ENCODE measurements around the gene PTBP2. TPM values are rescaled to one million over a fixed set of nuclear protein-coding genes. Genes with fewer than 3 reads are reported as not detected.

PTBP2 gene
- total RNA-seq, 2 experiments from 2014 or later: 36.9 to 46.0 TPM

DNA sequence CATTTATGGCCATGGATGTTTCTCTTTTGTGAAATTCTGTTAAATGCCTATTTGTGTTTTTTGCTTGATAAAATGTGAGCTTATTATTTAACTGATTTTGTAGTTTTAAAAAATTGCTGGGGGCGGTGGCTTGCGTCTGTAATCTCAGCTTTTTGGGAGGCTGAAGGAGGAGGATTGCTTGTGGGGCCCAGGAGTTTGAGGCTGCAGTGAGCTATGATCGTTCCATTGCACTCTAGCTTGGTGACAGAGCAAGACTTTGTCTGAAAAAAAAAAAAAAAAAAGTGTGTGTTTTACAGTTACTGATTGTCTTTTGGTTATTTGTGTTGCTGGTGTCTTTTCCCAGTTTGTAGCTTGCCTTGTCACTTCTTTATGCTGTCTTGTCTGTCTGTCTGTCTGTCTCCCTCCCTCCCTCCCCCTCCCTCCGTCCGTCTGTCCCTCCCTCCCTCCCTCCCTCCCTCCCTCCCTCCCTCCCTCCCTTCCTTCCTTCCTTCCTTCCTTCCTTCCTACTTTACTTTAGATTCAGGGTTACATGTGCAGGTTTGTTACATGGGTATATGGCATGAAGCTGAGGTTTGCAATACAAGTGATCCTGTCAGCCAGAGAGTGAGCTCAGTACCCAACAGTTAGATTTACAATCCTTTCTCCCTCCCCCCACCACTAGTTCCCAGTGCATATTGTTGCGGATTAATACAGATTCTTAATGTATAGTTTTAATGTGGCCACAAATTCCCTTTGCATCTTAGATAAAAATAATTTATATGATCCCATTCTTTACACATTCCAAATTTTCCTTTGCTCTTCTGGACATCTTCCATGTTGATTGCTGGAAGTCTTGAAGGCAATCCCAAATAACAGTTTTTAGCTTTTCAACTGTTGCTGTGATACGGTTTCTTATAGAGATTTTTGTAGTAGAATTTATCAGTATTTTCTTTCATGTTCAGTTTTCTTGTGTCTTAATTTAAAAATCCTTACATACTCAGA, 25.1 kb downstream of the PTBP2 start:
- ChIA-PET CTCF (ENCODE audit: unreplicated experiment) (no interaction called here), POLR2A (interaction anchor here (0.6 to 1.9 kb wide), 10 partner anchors 8 to 185 kb away, joined by 3 to 5 read pairs (median 4); no protein-coding TSS in a partner anchor)
- TF ChIP-seq EZH2phosphoT487 (IDR thresholded peaks at IDR 0.05; ENCODE audit: borderline replicate concordance, low read depth, low read length): no peak
- TF ChIP-seq, protein P1, sequence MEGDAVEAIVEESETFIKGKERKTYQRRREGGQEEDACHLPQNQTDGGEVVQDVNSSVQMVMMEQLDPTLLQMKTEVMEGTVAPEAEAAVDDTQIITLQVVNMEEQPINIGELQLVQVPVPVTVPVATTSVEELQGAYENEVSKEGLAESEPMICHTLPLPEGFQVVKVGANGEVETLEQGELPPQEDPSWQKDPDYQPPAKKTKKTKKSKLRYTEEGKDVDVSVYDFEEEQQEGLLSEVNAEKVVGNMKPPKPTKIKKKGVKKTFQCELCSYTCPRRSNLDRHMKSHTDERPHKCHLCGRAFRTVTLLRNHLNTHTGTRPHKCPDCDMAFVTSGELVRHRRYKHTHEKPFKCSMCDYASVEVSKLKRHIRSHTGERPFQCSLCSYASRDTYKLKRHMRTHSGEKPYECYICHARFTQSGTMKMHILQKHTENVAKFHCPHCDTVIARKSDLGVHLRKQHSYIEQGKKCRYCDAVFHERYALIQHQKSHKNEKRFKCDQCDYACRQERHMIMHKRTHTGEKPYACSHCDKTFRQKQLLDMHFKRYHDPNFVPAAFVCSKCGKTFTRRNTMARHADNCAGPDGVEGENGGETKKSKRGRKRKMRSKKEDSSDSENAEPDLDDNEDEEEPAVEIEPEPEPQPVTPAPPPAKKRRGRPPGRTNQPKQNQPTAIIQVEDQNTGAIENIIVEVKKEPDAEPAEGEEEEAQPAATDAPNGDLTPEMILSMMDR (conservative IDR thresholded peaks at IDR 0.05; ENCODE audit: low read length): no peak
- Histone ChIP-seq H3K9me3 (ENCODE audit: low read length) (peaks cover 16% of the 10 kb centered on the region; the same call in 1 of the 2 replicates), H3K4me1 (ENCODE audit: insufficient read depth, low read length, poor library complexity, severe bottlenecking) (no peaks in the 10 kb centered on the region), H3K4me3 (ENCODE audit: low read depth, low read length, poor library complexity, severe bottlenecking) (no peak overlapping the region), H3K36me3 (ENCODE audit: insufficient read depth, low read length) (peaks cover 89% of the 10 kb centered on the region), H3K79me2 (ENCODE audit: insufficient read depth, low read depth, low read length) (peaks cover 98% of the 10 kb centered on the region), H3K9me2 (ENCODE audit: insufficient read depth, low read length) (no peaks in the 10 kb centered on the region), H3K27ac (ENCODE audit: low read depth, low read length, poor library complexity, severe bottlenecking) (no peak overlapping the region), H3K4me2 (ENCODE audit: low read length) (no peak overlapping the region), H2AFZ (ENCODE audit: low read length) (no peak overlapping the region), H4K20me1 (ENCODE audit: insufficient read depth, low read length) (peaks cover 36% of the 10 kb centered on the region; the same call in 1 of the 2 replicates)
- intact Hi-C loops (cut with micrococcal nuclease; ENCODE audit: unreplicated experiment): no loop called here
- no TSS peak for BruUV-seq (replicated peaks)
- DNase-seq (ENCODE audit: low spot score): no peak

DNA sequence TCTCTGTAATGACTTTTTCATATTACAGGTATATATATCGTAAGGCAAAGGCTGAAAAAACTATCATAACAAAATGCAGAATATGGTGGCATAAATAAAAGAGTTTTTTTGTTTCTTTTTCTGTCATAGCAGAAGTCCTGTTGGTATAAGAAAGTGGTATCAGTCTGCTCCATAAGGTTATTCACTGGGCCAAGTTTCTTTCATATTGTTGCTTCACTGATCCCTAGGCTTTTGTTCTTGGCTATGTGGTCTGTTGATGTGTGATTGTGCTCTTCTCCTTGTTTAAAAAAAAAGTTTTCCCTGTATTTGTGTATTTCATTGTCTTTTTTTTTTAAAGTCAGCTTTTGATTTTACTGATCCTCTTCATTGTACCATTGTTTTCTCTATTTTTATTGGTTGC, 26.0 kb downstream of the PTBP2 start:
- H3K4me1 ChIP-seq (ENCODE audit: insufficient read depth, low read length, poor library complexity, severe bottlenecking): no peaks in the 10 kb centered on the region
- CTCF ChIA-PET (ENCODE audit: unreplicated experiment): no interaction called here
- BruUV-seq (replicated peaks): no TSS peak
- H2AFZ ChIP-seq (ENCODE audit: low read length): no peak overlapping the region
- no peak overlapping the region for H3K4me3 ChIP-seq (ENCODE audit: low read depth, low read length, poor library complexity, severe bottlenecking)
- DNase-seq (ENCODE audit: low spot score): no peak
- TF ChIP-seq EZH2phosphoT487 (IDR thresholded peaks at IDR 0.05; ENCODE audit: borderline replicate concordance, low read depth, low read length): no peak
- TF ChIP-seq, protein P1 (conservative IDR thresholded peaks at IDR 0.05; ENCODE audit: low read length): no peak
- H3K9me3 ChIP-seq (ENCODE audit: low read length): peaks cover 9% of the 10 kb centered on the region; the same call in 1 of the 2 replicates
- H3K79me2 ChIP-seq (ENCODE audit: insufficient read depth, low read depth, low read length): peaks cover 92% of the 10 kb centered on the region
- H3K9me2 ChIP-seq (ENCODE audit: insufficient read depth, low read length): no peaks in the 10 kb centered on the region
- no peak overlapping the region for H3K4me2 ChIP-seq (ENCODE audit: low read length)
- H3K36me3 ChIP-seq (ENCODE audit: insufficient read depth, low read length): peaks cover 89% of the 10 kb centered on the region
- POLR2A ChIA-PET: interaction anchor here (0.6 to 1.9 kb wide), 2 partner anchors 16 to 174 kb away, joined by 3 to 5 read pairs; no protein-coding TSS in a partner anchor
- H3K27ac ChIP-seq (ENCODE audit: low read depth, low read length, poor library complexity, severe bottlenecking): no peak overlapping the region
- peaks cover 33% of the 10 kb centered on the region; the same call in 1 of the 2 replicates for H4K20me1 ChIP-seq (ENCODE audit: insufficient read depth, low read length)
- intact Hi-C loops (cut with micrococcal nuclease; ENCODE audit: unreplicated experiment): no loop called here
